ENCODE data around the gene HEPACAM2. TPM values are rescaled to one million over a fixed set of nuclear protein-coding genes. Genes with fewer than 3 reads are reported as not detected.

The HEPACAM2 gene
- total and polyA plus RNA-seq, 2 experiments from 2014 or later: 14.0 to 15.7 TPM

- no peaks in the 10 kb centered on the region for H3K36me3 ChIP-seq (replicated peaks; ENCODE audit: insufficient read depth, low read depth)
- peaks cover 34% of the 10 kb centered on the region for H3K79me2 ChIP-seq
- no peak for DNase-seq (ENCODE audit: low spot score)
- WGBS (ENCODE audit: low lambda C conversion rate, missing lambda C conversion rate): 90% methylated on average over 4 of the region's 4 CpGs
- H3K9me2 ChIP-seq (replicated peaks; ENCODE audit: insufficient read depth): no peaks in the 10 kb centered on the region
- no peak overlapping the region for H3K4me3 ChIP-seq
- H3K9me3 ChIP-seq (ENCODE audit: low read depth): no peaks in the 10 kb centered on the region
- no peak overlapping the region for H2AFZ ChIP-seq
- no peak overlapping the region for H3K4me2 ChIP-seq
- H3K27me3 ChIP-seq: no peaks in the 10 kb centered on the region
- H4K20me1 ChIP-seq (ENCODE audit: insufficient read depth, poor library complexity, severe bottlenecking): no peaks in the 10 kb centered on the region
- TF ChIP-seq EZH2 (IDR thresholded peaks at IDR 0.05; ENCODE audit: borderline replicate concordance): no peak
- TF ChIP-seq CTCF (IDR thresholded peaks at IDR 0.05; ENCODE audit: poor library complexity): no peak
- TF ChIP-seq EZH2phosphoT487 (IDR thresholded peaks at IDR 0.05; ENCODE audit: low read depth, severe bottlenecking, unreplicated experiment): no peak
- no peaks in the 10 kb centered on the region for H3K4me1 ChIP-seq (ENCODE audit: insufficient read depth)
- H3K27ac ChIP-seq: no peak overlapping the region
Measured at GRCh38 chr7:93239824-93240223, 13.6 kb upstream of the HEPACAM2 start.

GRCh38 chr7:93238748-93239147 lies 12.5 kb upstream of the HEPACAM2 start:
- 77% methylated on average over 2 of the region's 2 CpGs for WGBS (ENCODE audit: low lambda C conversion rate, missing lambda C conversion rate)
- no peaks in the 10 kb centered on the region for H4K20me1 ChIP-seq (ENCODE audit: insufficient read depth, poor library complexity, severe bottlenecking)
- no peak for DNase-seq (ENCODE audit: low spot score)
- H3K4me3 ChIP-seq: no peak overlapping the region
- H3K79me2 ChIP-seq: peaks cover 45% of the 10 kb centered on the region
- H3K27ac ChIP-seq: no peak overlapping the region
- H3K4me1 ChIP-seq (ENCODE audit: insufficient read depth): no peaks in the 10 kb centered on the region
- no peak overlapping the region for H2AFZ ChIP-seq
- H3K27me3 ChIP-seq: no peaks in the 10 kb centered on the region
- no peaks in the 10 kb centered on the region for H3K36me3 ChIP-seq (replicated peaks; ENCODE audit: insufficient read depth, low read depth)
- H3K4me2 ChIP-seq: no peak overlapping the region
- TF ChIP-seq EZH2 (IDR thresholded peaks at IDR 0.05; ENCODE audit: borderline replicate concordance): no peak
- TF ChIP-seq CTCF (IDR thresholded peaks at IDR 0.05; ENCODE audit: poor library complexity): no peak
- TF ChIP-seq EZH2phosphoT487 (IDR thresholded peaks at IDR 0.05; ENCODE audit: low read depth, severe bottlenecking, unreplicated experiment): no peak
- H3K9me3 ChIP-seq (ENCODE audit: low read depth): no peaks in the 10 kb centered on the region
- no peaks in the 10 kb centered on the region for H3K9me2 ChIP-seq (replicated peaks; ENCODE audit: insufficient read depth)

DNA sequence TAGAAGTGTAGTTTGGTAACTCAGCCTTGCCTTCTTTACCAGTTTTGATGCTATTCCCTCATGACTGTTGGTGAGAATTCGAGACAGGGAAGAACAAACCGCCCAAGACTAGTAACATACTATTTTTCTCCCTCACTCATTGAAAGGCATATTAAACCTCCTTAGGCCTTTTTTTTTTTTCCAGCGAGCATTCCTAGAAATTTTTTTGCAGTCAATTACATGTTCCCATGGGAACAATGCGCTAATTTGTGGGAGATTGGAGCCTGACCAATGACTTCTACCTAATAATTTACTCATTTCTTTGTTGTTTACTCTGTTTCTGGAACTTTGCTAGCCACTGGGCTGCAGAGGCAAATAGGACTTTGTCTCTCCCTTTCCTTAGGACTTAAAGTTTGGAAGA lies 11.9 kb upstream of the HEPACAM2 start:
- Histone ChIP-seq H3K27ac (no peak overlapping the region), H3K4me2 (no peak overlapping the region), H3K36me3 (replicated peaks; ENCODE audit: insufficient read depth, low read depth) (no peaks in the 10 kb centered on the region), H3K9me3 (ENCODE audit: low read depth) (no peaks in the 10 kb centered on the region), H3K4me3 (no peak overlapping the region), H4K20me1 (ENCODE audit: insufficient read depth, poor library complexity, severe bottlenecking) (no peaks in the 10 kb centered on the region), H3K9me2 (replicated peaks; ENCODE audit: insufficient read depth) (no peaks in the 10 kb centered on the region), H3K27me3 (no peaks in the 10 kb centered on the region), H2AFZ (no peak overlapping the region), H3K79me2 (peaks cover 51% of the 10 kb centered on the region), H3K4me1 (ENCODE audit: insufficient read depth) (no peaks in the 10 kb centered on the region)
- 91% methylated on average over 4 of the region's 4 CpGs for WGBS (ENCODE audit: low lambda C conversion rate, missing lambda C conversion rate)
- no peak for DNase-seq (ENCODE audit: low spot score)
- TF ChIP-seq EZH2phosphoT487 (IDR thresholded peaks at IDR 0.05; ENCODE audit: low read depth, severe bottlenecking, unreplicated experiment) (no peak), CTCF (IDR thresholded peaks at IDR 0.05; ENCODE audit: poor library complexity) (no peak), EZH2 (IDR thresholded peaks at IDR 0.05; ENCODE audit: borderline replicate concordance) (no peak)

DNA sequence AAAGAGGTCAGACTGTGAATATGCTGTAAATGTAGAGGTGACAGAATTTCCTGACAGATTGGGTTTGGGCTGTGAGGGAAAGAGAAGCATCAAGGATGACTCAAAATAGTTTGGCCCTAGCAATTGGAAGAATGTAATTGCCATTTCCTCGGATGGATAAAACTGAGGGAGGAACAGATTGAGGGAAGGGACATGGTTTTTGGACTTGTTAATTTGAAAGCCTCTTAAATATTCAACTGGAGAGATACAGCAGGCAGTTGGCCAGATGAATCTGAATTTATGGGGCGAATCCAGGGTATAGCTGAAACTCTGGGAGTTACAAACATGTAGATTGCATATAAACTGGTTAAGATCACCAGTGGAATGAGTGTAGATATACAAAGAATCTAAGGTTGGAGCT lies 9.3 kb upstream of the HEPACAM2 start:
- TF ChIP-seq CTCF (IDR thresholded peaks at IDR 0.05; ENCODE audit: poor library complexity) (no peak), EZH2phosphoT487 (IDR thresholded peaks at IDR 0.05; ENCODE audit: low read depth, severe bottlenecking, unreplicated experiment) (no peak), EZH2 (IDR thresholded peaks at IDR 0.05; ENCODE audit: borderline replicate concordance) (no peak)
- no peak for DNase-seq (ENCODE audit: low spot score)
- Histone ChIP-seq H3K4me1 (ENCODE audit: insufficient read depth) (no peaks in the 10 kb centered on the region), H4K20me1 (ENCODE audit: insufficient read depth, poor library complexity, severe bottlenecking) (no peaks in the 10 kb centered on the region), H3K27me3 (no peaks in the 10 kb centered on the region), H3K9me3 (ENCODE audit: low read depth) (no peaks in the 10 kb centered on the region), H3K27ac (no peak overlapping the region), H3K79me2 (peaks cover 58% of the 10 kb centered on the region), H3K4me2 (no peak overlapping the region), H2AFZ (no peak overlapping the region), H3K4me3 (no peak overlapping the region), H3K9me2 (replicated peaks; ENCODE audit: insufficient read depth) (no peaks in the 10 kb centered on the region), H3K36me3 (replicated peaks; ENCODE audit: insufficient read depth, low read depth) (no peaks in the 10 kb centered on the region)
- WGBS (ENCODE audit: low lambda C conversion rate, missing lambda C conversion rate): 91% methylated on average over 2 of the region's 2 CpGs

Measured in hepatocyte (in vitro differentiated cells).